Pons (tissue), 1 donor: ENCODE data around the gene OPA1.
"Not testable (repeated sequence)": the region's sequence is repeated elsewhere in the genome, so short reads cannot be mapped to it uniquely, and the experiment has no call there.

Experiments used
- DNase-seq: peaks from one replicate; pipeline ENCODE4 v3.0.0-alpha.2; 2016; ENCODE audit warnings: low spot score

OPA1 gene

GRCh38 chr3:193590088-193590856 is 2.7 kb upstream of the OPA1 start:
- no peak for DNase-seq

DNA sequence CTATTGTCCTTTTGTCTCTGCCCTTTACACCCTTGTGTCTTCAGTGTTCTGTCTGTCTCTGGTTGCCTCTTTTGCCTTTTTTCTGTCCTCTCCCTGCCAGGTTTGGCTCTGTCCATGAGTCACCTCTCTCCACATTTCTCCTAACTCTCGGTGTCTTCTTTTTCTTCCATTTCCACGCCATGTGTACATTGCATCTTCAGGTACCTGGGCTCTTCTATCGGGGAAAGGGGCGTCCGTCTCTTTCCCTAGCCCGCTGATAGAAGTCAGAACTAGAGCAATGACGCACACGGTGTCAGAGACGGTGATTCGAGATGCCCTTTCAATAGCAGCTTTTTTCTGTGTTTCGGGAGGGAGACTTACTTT is 641 bp downstream of the OPA1 start:
- DNase-seq, result no peak

DNA sequence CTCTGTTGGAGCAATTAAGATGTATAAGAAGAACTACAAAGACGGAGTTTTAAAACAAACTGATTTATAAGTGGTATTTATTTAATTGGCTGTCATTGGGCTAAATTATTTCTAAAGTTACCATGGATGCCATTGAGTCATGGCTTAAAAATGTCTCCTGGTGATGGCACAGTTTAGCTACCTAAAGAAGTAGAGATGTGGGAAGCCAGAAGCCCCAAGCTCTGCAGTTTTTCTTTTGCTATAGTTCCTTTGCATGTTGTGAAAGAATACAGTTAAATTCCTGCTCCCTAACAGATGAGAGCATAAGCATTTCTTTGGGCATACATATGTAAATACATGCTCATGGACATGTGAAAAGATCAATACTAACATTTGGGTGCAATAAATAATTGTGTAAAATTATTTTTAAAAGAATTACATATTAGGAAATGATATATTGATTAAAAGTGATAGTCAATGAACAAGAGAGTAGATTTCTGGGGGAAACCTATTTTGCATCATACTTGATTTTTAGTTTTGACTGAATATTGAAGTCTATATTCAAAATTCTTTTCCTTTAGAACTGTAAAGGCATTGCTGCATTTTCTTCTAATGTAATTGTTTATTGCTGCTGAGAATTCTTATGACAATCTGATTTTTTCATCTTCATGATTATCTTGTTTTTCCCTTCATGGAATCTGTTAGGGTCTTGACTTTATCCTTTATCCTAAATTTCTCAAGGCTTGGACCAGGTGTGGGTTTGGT is 2.1 kb downstream of the OPA1 start:
- DNase-seq, result no peak

- DNase-seq, result no peak
Measured at GRCh38 chr3:193595939-193596487, 3.0 kb downstream of the OPA1 start.

DNA sequence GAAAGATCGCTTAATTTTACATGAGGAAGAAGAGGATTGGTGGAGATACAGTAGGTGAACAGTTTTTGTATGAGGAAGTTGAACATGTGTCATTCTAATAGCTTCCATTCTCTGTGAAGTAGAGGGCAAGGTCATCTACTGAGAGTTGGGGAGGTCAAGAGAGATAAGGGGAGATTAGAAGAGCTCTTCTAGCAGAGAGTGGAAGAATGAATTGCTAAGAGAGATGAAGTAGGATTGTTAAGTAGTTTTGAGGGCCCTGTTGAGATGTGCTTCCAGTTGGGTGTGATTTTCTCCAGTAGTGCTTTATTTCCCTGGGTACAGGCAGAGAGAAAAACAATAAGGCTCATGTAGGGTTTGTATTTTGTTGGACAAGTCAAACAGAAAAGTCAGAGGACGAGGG is 5.2 kb downstream of the OPA1 start:
- DNase-seq, result no peak

DNA sequence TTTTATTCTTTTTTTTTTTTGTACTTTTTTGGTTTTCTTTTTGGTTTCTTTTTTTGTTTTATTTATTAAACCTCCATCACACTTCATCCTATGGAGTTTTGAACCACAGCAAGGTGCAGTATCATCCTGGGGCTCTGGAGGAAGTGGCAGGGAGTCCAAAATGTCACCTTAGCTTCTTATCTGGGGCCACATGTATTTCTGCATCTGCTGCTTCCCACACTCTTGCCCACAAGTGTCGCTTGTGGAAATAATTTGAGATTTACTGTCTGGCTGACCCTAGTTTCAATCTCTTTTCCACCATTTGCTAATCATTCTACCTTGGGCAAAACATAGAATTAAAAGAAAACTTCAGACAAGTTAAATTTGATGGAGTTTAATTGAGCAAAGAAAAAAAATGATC is 6.4 kb downstream of the OPA1 start:
- DNase-seq, result no peak

DNA sequence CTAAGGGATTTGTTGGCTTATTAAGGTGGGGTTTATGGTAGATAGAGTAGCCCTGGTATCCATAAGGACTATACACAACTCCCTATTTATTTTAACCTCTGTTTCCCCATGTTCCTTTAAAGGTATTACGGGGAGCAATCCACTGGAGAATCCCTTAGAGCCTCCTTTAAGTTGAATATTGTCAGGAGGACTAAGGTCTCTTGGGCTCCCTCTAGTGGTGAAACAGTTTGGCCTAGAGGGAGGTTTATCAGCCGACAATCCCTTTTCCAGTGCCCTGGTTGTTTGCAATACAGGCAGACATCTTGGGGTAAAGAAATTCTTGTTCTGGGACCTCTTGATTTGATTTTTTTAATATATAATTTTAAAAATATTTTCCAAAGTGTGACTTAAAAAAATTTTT is 12.9 kb downstream of the OPA1 start:
- DNase-seq, result peak; percentile 56

DNA sequence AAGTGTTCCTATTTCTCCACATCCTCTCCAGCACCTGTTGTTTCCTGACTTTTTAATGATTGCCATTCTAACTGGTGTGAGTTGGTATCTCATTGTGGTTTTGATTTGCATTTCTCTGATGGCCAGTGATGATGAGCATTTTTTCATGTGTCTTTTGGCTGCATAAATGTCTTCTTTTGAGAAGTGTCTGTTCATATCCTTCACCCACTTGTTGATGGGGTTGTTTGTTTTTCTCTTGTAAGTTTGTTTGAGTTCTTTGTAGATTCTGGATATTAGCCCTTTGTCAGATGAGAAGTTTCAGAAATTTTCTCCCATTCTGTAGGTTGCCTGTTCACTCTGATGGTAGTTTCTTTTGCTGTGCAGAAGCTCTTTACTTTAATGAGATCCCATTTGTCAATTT is 13.9 kb downstream of the OPA1 start:
- DNase-seq, result not testable (repeated sequence)

- not testable (repeated sequence) for DNase-seq
Measured at GRCh38 chr3:193610516-193610915, 17.5 kb downstream of the OPA1 start.

- DNase-seq, result no peak
Measured at GRCh38 chr3:193614430-193614829, 21.4 kb downstream of the OPA1 start.

DNA sequence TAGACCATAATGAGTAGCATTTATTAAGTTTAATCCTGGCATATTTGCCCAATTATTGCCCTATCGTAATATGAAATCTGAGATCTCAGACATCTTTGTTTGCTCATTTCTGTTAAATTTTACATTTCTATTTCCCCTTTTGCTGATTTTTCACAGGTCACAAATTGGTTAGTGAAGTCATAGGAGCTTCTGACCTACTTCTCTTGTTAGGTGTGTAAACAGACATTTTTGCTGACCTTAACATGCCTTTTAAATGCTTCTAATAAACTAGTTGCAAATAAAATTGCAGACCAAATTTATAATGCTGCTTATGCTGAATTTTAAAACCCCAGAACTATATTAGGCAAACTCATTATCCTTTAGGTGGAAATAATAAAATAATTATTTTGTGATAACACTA is 24.6 kb downstream of the OPA1 start:
- DNase-seq, result no peak

GRCh38 chr3:193620057-193620456 is 27.0 kb downstream of the OPA1 start:
- no peak for DNase-seq

DNA sequence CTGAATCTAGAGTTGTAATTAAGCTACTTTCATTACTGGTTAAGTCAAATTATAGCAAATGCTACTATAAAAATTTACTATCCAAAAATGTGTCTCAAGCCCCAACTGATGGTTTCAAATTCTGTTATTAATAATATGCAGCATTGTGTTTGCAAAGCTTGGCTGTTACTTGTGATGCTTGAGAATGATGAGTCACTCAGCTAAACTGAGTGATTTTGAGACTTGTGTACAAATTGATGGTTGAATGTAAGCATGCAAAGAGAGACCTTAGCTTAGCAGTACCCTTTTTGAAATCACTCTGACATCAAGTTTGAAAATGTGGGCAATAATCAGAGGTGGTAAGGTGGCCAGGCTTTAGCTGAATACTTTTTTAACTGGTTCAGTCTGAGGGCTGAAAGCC is 27.6 kb downstream of the OPA1 start:
- DNase-seq, result peak; percentile 58

DNA sequence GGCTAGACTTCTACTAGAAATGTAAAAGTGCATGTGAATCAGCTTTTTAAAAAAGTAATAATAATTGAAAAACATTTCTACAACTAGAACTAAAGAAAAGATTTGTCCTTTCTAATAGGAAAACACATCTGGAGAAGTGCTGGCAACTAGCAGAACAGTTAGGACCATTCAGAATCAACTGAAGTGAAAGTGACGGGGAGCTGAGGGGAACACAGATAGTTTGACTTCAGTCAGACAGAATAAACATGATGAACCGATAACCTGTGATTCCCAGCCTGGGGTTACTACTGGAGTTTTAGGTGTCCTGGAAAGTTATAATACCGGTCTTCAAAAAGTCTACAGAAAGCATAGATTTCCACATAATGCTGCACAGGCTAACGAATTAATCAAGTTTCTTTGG is 28.1 kb downstream of the OPA1 start:
- peak; percentile 51 for DNase-seq

GRCh38 chr3:193630005-193630404 is 37.0 kb downstream of the OPA1 start:
- DNase-seq, result no peak

GRCh38 chr3:193637831-193638230 is 44.8 kb downstream of the OPA1 start:
- DNase-seq, result no peak

DNA sequence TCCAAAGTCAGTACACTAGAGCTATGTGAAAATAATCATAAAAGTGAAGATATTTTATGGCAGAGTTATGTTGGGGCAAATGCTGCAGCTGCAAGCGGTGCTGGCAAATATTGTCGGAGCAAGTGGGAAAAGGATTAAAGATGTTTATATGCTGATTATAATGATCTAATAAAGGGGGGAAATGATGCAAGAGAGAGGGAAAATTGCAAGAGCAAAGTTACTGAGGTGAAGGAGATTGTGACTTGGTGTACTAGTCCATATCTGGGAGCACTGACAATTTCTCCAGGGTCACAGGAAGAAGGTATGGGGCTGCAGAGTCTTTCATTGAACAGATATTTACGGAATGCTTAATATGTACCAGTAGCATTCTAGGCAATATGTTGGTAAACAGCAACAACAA is 45.8 kb downstream of the OPA1 start:
- no peak for DNase-seq

DNA sequence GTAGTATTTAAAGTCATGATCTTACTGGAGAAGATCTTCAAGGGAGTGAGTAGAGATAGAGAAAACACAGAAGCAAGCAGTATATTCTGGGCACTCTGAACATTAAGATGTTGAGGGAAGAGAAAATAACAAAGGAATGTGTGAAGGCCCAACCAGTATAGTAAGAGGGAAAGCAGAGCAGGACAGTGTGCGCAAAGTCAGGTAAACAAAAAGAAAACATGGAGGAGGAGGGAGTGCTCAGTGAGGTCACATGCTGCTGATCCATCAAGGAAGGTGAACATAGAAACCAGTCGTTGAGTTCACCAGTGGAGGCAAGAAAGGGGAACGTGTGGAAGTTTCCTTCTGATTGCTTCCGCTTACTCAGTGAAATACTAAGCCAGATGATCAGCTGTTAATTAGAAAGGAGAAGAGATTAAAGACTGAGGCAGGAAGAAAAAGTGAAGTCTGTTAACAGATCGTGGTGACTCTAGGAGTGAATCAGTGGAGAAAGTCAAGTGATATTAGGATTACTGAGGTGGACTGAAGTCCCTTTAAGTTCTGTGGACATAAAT is 47.2 kb downstream of the OPA1 start:
- no peak for DNase-seq

- no peak for DNase-seq
Measured at GRCh38 chr3:193640728-193641439, 47.9 kb downstream of the OPA1 start.

- DNase-seq, result no peak
Measured at GRCh38 chr3:193641440-193641775, 48.4 kb downstream of the OPA1 start.

GRCh38 chr3:193645806-193646205 is 52.8 kb downstream of the OPA1 start:
- DNase-seq, result no peak

DNA sequence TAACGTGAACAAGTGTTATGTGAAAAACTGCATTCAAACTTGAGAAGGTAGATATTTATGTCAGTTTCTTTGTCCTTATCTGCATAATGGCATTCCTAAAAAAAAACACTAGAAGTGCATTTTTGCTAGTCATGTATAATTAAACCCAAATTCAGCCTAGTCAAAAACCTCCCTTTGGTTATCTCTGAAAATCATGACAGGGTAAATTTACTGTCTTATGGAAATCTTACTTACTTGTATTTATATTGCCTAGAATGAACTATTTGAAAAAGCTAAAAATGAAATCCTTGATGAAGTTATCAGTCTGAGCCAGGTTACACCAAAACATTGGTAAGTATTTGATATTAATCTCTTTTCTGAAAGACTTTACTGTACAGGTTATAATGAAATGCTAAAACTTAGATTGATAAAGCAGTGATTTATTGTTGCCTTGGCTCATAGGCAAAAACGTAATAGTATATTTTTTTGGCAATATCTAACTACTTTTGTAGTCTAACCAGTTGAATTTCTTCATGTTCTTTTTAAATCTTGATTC is 55.6 kb downstream of the OPA1 start:
- DNase-seq, result no peak
